HepG2 (cell line): ENCODE measurements around the gene ARVCF. TPM values are rescaled to one million over a fixed set of nuclear protein-coding genes. Genes with fewer than 3 reads are reported as not detected.

ENCODE experiments used
- ATAC-seq: fragments of 200-7000 bp; cut with Tn5 transposase; 3 replicates; pipeline ENCODE4 v1.9.1; 2020; ENCODE audit warnings: mild to moderate bottlenecking, moderate library complexity
- BruUV-seq: library from RNA; stranded (reverse); fragments of 400-500 nt; replicated peaks from 2 replicates; lab custom pipeline; 2021; lab: Mats Ljungman, UMichigan
- CTCF ChIA-PET: fragments of 300-600 bp; formaldehyde crosslinking; extraction: SDS; loops from one replicate; lab custom pipeline; 2021; ENCODE audit warnings: low total read pairs, inconsistent platforms, low intra/inter-chr PET ratio; lab: Yijun Ruan, JAX
- POLR2A ChIA-PET: fragments of 350-600 bp; sonication (Branson Sonifier 250); formaldehyde crosslinking; loops from one replicate; lab custom pipeline; 2020; ENCODE audit warnings: antibody characterized with exemption, inconsistent platforms; lab: Yijun Ruan, JAX
- DNase-seq: peaks from one replicate; pipeline ENCODE4 v3.0.0-alpha.2; 2015; ENCODE audit warnings: low spot score
- FAIRE-seq: peaks from 3 replicates; lab custom pipeline; 2011; peaks lifted over from hg19 to GRCh38; lab: Jason Lieb, UNC
- H2AFZ ChIP-seq: one replicate; pipeline ENCODE4 v1.6.1; 2011; ENCODE audit warnings: low read length, inconsistent platforms
- H3K27ac ChIP-seq: fragments of 300-600 bp; 3 replicates; pipeline ENCODE4 v1.8.0; 2011; ENCODE audit warnings: mixed run types, mild to moderate bottlenecking, mixed read lengths, low read length, inconsistent platforms; ENCODE audit not compliant: insufficient read depth; ENCODE audit errors: extremely low read length
- H3K27me3 ChIP-seq, 2 experiments: fragments of 200-600 bp in 1 of 2; 2 replicates in 1 of 2; 3 replicates in 1 of 2; pipeline versions ENCODE4 v1.6.0 to v1.8.0; 2011; ENCODE audit warnings: low read length in 2 of 2, mild to moderate bottlenecking in 2 of 2, moderate library complexity in 2 of 2, inconsistent platforms in 1 of 2; ENCODE audit not compliant: insufficient read depth in 2 of 2, control insufficient read depth in 1 of 2
- H3K36me3 ChIP-seq, 2 experiments: fragments of 200-600 bp in 1 of 2; replicated peaks in 1 of 2; 2 replicates in 1 of 2; 3 replicates in 1 of 2; pipeline versions ENCODE4 v1.5.1 to v1.8.0; 2011; ENCODE audit warnings: low read length in 2 of 2, inconsistent platforms in 1 of 2; ENCODE audit not compliant: insufficient read depth in 2 of 2, control insufficient read depth in 1 of 2
- H3K4me1 ChIP-seq: 2 replicates; pipeline ENCODE4 v1.5.1; 2012; ENCODE audit warnings: low read length, inconsistent platforms; ENCODE audit not compliant: insufficient read depth
- H3K4me2 ChIP-seq: 2 replicates; pipeline ENCODE4 v1.6.0; 2011; ENCODE audit warnings: low read depth, low read length, inconsistent platforms
- H3K4me3 ChIP-seq, 3 experiments: fragments of 200-600 bp in 1 of 3; sonication (generic), shearing (Covaris generic) in 1 of 3; replicated peaks in 1 of 3; 2 replicates each; pipeline ENCODE4 v1.5.1; 2011 to 2016; ENCODE audit warnings: low read length in 3 of 3, inconsistent platforms in 2 of 3, low read depth in 2 of 3, mild to moderate bottlenecking in 2 of 3, control low read depth in 1 of 3, mixed read lengths in 1 of 3; ENCODE audit not compliant: insufficient read depth in 1 of 3
- H3K79me2 ChIP-seq: one replicate; pipeline ENCODE4 v1.6.1; 2011; ENCODE audit warnings: low read length, inconsistent platforms; ENCODE audit not compliant: insufficient read depth
- H3K9ac ChIP-seq: 2 replicates; pipeline ENCODE4 v1.6.0; 2011; ENCODE audit warnings: mild to moderate bottlenecking, low read depth, low read length, inconsistent platforms; ENCODE audit not compliant: insufficient read depth
- H3K9me3 ChIP-seq: 2 replicates; pipeline ENCODE4 v1.5.1; 2012; ENCODE audit warnings: mild to moderate bottlenecking, low read length
- H4K20me1 ChIP-seq: 2 replicates; pipeline ENCODE4 v1.6.0; 2011; ENCODE audit warnings: inconsistent platforms, mild to moderate bottlenecking, low read length, moderate library complexity; ENCODE audit not compliant: insufficient read depth
- HNF4A ChIP-seq: sonication (generic); formaldehyde crosslinking; IDR thresholded peaks from 2 replicates; pipeline ENCODE4 v1.4.0; 2020; ENCODE audit warnings: missing genetic modification reagents
- MBNL3 ChIP-seq: fragments of 250-450 bp; sonication (Bioruptor Pico); conservative IDR thresholded peaks from 2 replicates; pipeline ENCODE4 v1.8.0; 2022; ENCODE audit warnings: mild to moderate bottlenecking, inconsistent platforms
- REPIN1 ChIP-seq: sonication (generic); formaldehyde crosslinking; IDR thresholded peaks from 2 replicates; pipeline ENCODE4 v1.8.0; 2022; ENCODE audit warnings: missing genetic modification reagents, low read depth, mild to moderate bottlenecking, borderline replicate concordance
- SAFB2 ChIP-seq: sonication (generic); formaldehyde crosslinking; IDR thresholded peaks from 2 replicates; pipeline ENCODE4 v1.5.1; 2020; ENCODE audit warnings: missing genetic modification reagents, low read depth, mild to moderate bottlenecking, borderline replicate concordance
- ZBTB21 ChIP-seq: sonication (generic); formaldehyde crosslinking; IDR thresholded peaks from 2 replicates; pipeline ENCODE4 v1.4.0; 2020; ENCODE audit warnings: missing genetic modification reagents
- ZBTB8A ChIP-seq: sonication (generic); formaldehyde crosslinking; IDR thresholded peaks from 2 replicates; pipeline ENCODE4 v1.4.0; 2020; ENCODE audit warnings: mild to moderate bottlenecking, low read depth, missing genetic modification reagents, borderline replicate concordance
- WGBS: methylation state at CpG from one replicate; pipeline ENCODE4 v1.1.6; 2017; ENCODE audit warnings: low lambda C conversion rate; 5-methylcytosine and 5-hydroxymethylcytosine counted together
- in situ Hi-C: cut with HindIII; loops from 2 replicates; pipeline ENCODE4 v1.10.0; 2017; ENCODE audit warnings: low pct_unique_long_range_greater_than_20kb; ENCODE audit not compliant: extremely low pct_ligation_motif_present
- intact Hi-C: fragments of 100-400 bp; cut with micrococcal nuclease; formaldehyde crosslinking; loops from one replicate; pipeline ENCODE4 v1.10.0; 2022; ENCODE audit not compliant: unreplicated experiment
- polyA plus RNA-seq, 8 experiments: library from polyadenylated mRNA; depleted of rRNA in 3 of 8; stranded (reverse) in 7 of 8; unstranded in 1 of 8; fragments of >200 nt; fragmentation: Illumina TruSeq in 4 of 8; extraction: Trizol in 4 of 8; gene quantifications; 2 replicates each; pipeline versions ENCODE4 v1.2.1 to v1.2.3, GENCODE V29; 2011 to 2016; ENCODE audit warnings: low read depth in 4 of 8, missing spikeins in 1 of 8, mixed read lengths in 1 of 8; ENCODE audit not compliant: insufficient read depth in 1 of 8
- total RNA-seq, 5 experiments: library from RNA; depleted of rRNA; stranded (reverse); fragments of >200 nt; fragmentation: Illumina TruSeq; extraction: Trizol; gene quantifications; 2 replicates each; pipeline ENCODE4 v1.2.3, GENCODE V29; 2016; ENCODE audit warnings: low read depth in 1 of 5
- TF ChIP-seq, protein P1 (sequence below): sonication (generic); formaldehyde crosslinking; IDR thresholded peaks from 2 replicates; pipeline ENCODE4 v1.5.0; 2020; ENCODE audit warnings: mild to moderate bottlenecking, missing genetic modification reagents
- TF ChIP-seq, protein P2 (sequence below): IDR thresholded peaks from 2 replicates; pipeline ENCODE4 v1.6.1; 2016; ENCODE audit warnings: missing biosample characterization, missing genetic modification reagents, low read depth
- TF ChIP-seq, protein P3 (sequence below): sonication (generic); formaldehyde crosslinking; IDR thresholded peaks from 2 replicates; pipeline ENCODE4 v1.5.1; 2020; ENCODE audit warnings: mild to moderate bottlenecking, missing genetic modification reagents, moderate library complexity
- TF ChIP-seq, protein P4 (sequence below): fragments of 450-650 bp; IDR thresholded peaks from 2 replicates; pipeline ENCODE4 v1.6.1; 2016

Gene ARVCF
- total and polyA plus RNA-seq, 2 of the 13 experiments (the other 11 are each of a cell fraction or from before 2014, with no cell fraction given): 16.4 to 17.7 TPM

DNA sequence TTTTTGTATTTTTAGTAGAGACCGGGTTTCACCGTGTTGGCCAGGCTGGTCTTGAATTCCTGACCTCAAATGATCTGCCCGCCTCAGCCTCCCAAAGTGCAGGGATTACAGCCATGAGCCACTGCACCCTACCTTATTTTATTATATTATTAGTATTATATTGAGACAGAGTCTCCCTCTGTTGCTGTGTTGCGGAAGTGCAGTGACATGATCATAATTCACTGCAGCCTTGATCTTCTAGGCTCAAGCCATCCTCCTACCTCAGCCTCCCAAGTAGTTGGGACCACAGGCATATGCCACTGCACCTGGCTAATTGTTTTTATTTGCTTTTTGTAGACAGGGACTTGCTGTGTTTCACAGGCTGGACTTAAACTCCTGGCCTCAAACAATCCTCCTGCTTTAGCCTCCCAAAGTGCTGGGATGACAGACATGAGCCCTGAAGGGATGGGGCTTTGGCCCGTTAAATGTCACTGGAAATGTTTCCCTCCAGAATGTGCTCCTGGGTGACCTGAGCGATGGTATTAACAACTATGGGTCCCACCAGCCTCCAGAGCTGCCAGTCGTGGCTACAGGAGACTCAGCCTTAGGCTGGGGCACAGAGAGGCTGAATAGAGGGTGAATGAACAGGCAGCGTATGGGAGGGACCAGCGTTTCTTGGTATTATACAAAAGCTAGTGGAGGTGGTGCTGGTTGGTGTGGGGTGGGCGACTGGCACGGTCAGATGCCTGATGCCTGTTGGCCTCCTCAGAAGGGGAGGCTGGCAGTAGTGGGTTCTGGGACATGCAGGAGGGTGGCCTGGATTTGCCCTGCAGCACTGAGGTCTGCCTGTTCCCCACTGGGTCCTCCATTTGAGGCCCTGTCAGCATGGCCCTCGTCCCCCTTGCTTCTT, 11.6 kb upstream of the ARVCF start (continued):
- TF ChIP-seq ZBTB8A (CRISPR knock-in tag) (no peak), ZBTB21 (CRISPR knock-in tag) (no peak)
- TF ChIP-seq, protein P1, sequence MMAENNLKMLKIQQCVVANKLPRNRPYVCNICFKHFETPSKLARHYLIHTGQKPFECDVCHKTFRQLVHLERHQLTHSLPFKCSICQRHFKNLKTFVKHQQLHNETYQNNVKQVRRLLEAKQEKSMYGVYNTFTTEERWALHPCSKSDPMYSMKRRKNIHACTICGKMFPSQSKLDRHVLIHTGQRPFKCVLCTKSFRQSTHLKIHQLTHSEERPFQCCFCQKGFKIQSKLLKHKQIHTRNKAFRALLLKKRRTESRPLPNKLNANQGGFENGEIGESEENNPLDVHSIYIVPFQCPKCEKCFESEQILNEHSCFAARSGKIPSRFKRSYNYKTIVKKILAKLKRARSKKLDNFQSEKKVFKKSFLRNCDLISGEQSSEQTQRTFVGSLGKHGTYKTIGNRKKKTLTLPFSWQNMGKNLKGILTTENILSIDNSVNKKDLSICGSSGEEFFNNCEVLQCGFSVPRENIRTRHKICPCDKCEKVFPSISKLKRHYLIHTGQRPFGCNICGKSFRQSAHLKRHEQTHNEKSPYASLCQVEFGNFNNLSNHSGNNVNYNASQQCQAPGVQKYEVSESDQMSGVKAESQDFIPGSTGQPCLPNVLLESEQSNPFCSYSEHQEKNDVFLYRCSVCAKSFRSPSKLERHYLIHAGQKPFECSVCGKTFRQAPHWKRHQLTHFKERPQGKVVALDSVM (CRISPR knock-in tag): peak; percentile 51; the same call in 1 of the 2 replicates
- TF ChIP-seq, protein P2, sequence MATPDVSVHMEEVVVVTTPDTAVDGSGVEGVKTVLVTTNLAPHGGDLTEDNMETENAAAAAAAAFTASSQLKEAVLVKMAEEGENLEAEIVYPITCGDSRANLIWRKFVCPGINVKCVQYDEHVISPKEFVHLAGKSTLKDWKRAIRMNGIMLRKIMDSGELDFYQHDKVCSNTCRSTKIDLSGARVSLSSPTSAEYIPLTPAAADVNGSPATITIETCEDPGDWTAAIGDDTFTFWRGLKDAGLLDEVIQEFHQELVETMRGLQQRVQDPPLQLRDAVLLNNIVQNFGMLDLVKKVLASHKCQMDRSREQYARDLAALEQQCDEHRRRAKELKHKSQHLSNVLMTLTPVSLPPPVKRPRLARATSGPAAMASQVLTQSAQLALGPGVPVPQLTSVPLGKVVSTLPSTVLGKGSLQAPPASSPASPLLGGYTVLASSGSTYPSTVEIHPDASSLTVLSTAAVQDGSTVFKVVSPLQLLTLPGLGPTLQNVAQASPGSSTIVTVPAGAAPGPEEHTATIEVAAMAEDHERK: no peak
- TF ChIP-seq, all 625 proteins: peak for 4

DNA sequence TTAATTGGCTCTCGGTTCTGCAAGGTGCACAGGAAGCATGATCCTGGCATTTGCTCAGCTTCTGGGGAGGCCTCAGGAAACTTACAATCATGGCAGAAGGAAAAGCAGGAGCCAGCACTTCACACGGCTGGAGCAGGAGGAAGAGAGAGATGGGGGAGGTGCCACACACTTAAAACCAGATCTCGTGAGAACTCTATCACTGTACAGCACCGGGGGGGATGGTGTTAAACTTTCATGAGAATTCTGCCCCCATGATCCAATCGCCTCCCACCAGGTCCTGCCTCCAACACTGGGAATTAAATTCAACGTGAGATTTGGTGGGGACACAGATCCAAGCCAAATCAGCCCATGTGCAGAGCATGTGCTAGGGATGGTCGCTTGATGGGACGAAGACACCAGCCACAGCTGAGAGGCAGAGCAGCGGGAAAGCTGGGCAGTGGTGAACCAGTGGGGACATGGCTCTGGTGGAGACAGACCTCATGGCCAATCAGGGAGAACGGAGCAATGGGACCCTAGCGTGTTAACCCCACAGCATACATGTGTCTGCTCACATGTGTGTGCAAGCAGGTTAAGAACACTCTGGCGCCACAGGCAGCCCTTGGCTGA, 10.5 kb upstream of the ARVCF start:
- POLR2A ChIA-PET: interaction anchor here (1.2 kb wide), 1 partner anchor 68 kb away, joined by 3 read pairs; no protein-coding TSS in a partner anchor
- FAIRE-seq (no peak), ATAC-seq (no peak), DNase-seq (no peak)
- H3K36me3 ChIP-seq: peaks cover 0 to 2% of the 10 kb centered on the region in 2 experiments; a peak in 2 of 5 replicates
- BruUV-seq: no TSS peak
- CTCF ChIA-PET: interaction anchor here (2.0 kb wide), 1 partner anchor 57 kb away, joined by 12 read pairs; no protein-coding TSS in a partner anchor
- 90% methylated on average over 12 of the region's 12 CpGs for WGBS
- H3K9ac ChIP-seq: no peak overlapping the region
- no peak overlapping the region for H3K27ac ChIP-seq
- no peak overlapping the region for H3K4me3 ChIP-seq
- no peak overlapping the region for H3K4me2 ChIP-seq
- no peaks in the 10 kb centered on the region for H4K20me1 ChIP-seq
- no peaks in the 10 kb centered on the region for H3K27me3 ChIP-seq
- in situ Hi-C loops: no loop called here
- H3K4me1 ChIP-seq: peaks cover 9% of the 10 kb centered on the region
- peaks cover 5% of the 10 kb centered on the region for H3K79me2 ChIP-seq
- intact Hi-C loops: no loop called here
- H3K9me3 ChIP-seq: no peaks in the 10 kb centered on the region
- no peak overlapping the region for H2AFZ ChIP-seq
- no peak for TF ChIP-seq MBNL3 (CRISPR knock-in tag)
- TF ChIP-seq REPIN1 (CRISPR knock-in tag): no peak
- TF ChIP-seq, protein P3, sequence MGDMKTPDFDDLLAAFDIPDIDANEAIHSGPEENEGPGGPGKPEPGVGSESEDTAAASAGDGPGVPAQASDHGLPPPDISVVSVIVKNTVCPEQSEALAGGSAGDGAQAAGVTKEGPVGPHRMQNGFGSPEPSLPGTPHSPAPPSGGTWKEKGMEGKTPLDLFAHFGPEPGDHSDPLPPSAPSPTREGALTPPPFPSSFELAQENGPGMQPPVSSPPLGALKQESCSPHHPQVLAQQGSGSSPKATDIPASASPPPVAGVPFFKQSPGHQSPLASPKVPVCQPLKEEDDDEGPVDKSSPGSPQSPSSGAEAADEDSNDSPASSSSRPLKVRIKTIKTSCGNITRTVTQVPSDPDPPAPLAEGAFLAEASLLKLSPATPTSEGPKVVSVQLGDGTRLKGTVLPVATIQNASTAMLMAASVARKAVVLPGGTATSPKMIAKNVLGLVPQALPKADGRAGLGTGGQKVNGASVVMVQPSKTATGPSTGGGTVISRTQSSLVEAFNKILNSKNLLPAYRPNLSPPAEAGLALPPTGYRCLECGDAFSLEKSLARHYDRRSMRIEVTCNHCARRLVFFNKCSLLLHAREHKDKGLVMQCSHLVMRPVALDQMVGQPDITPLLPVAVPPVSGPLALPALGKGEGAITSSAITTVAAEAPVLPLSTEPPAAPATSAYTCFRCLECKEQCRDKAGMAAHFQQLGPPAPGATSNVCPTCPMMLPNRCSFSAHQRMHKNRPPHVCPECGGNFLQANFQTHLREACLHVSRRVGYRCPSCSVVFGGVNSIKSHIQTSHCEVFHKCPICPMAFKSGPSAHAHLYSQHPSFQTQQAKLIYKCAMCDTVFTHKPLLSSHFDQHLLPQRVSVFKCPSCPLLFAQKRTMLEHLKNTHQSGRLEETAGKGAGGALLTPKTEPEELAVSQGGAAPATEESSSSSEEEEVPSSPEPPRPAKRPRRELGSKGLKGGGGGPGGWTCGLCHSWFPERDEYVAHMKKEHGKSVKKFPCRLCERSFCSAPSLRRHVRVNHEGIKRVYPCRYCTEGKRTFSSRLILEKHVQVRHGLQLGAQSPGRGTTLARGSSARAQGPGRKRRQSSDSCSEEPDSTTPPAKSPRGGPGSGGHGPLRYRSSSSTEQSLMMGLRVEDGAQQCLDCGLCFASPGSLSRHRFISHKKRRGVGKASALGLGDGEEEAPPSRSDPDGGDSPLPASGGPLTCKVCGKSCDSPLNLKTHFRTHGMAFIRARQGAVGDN (CRISPR knock-in tag): peak; percentile 20; the same call in 1 of the 2 replicates
- TF ChIP-seq HNF4A (CRISPR knock-in tag): no peak
- TF ChIP-seq, protein P4, sequence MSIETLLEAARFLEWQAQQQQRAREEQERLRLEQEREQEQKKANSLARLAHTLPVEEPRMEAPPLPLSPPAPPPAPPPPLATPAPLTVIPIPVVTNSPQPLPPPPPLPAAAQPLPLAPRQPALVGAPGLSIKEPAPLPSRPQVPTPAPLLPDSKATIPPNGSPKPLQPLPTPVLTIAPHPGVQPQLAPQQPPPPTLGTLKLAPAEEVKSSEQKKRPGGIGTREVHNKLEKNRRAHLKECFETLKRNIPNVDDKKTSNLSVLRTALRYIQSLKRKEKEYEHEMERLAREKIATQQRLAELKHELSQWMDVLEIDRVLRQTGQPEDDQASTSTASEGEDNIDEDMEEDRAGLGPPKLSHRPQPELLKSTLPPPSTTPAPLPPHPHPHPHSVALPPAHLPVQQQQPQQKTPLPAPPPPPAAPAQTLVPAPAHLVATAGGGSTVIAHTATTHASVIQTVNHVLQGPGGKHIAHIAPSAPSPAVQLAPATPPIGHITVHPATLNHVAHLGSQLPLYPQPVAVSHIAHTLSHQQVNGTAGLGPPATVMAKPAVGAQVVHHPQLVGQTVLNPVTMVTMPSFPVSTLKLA: peak; percentile 33; the same call in 1 of the 2 replicates
- no peak for TF ChIP-seq SAFB2
